ENCODE measurements around the gene ACIN1. TPM values are rescaled to one million over a fixed set of nuclear protein-coding genes. Genes with fewer than 3 reads are reported as not detected.
A peak's percentile ranks its signal among the peaks of the same experiment; 100 is the strongest.

ACIN1 gene
- total RNA-seq, 1 donor from 2014 or later, result 458 TPM

GRCh38 chr14:23074906-23075305, 20.0 kb downstream of the ACIN1 start:
- H3K4me3 Mint-ChIP-seq (ENCODE audit: low read depth), result no peak overlapping the region
- peaks cover 19% of the 10 kb centered on the region for H3K4me1 Mint-ChIP-seq (ENCODE audit: low read depth)
- H3K9me3 Mint-ChIP-seq (ENCODE audit: low read depth), result no peaks in the 10 kb centered on the region
- H3K27me3 Mint-ChIP-seq, result no peaks in the 10 kb centered on the region
- no peak overlapping the region for H3K27ac Mint-ChIP-seq
- peaks cover 18% of the 10 kb centered on the region for H3K36me3 Mint-ChIP-seq (ENCODE audit: insufficient read depth)
- DNase-seq (ENCODE audit: low spot score, unreplicated experiment), result no peak
- TF ChIP-seq CTCF (IDR thresholded peaks at IDR 0.05; ENCODE audit: unreplicated experiment), result no peak

- H3K27me3 Mint-ChIP-seq, result no peaks in the 10 kb centered on the region
- peaks cover 14% of the 10 kb centered on the region for H3K36me3 Mint-ChIP-seq (ENCODE audit: insufficient read depth)
- no peak for TF ChIP-seq CTCF (IDR thresholded peaks at IDR 0.05; ENCODE audit: unreplicated experiment)
- H3K27ac Mint-ChIP-seq, result peak overlapping the region; percentile 95
- H3K4me1 Mint-ChIP-seq (ENCODE audit: low read depth), result peaks cover 32% of the 10 kb centered on the region
- H3K4me3 Mint-ChIP-seq (ENCODE audit: low read depth), result peak overlapping the region; percentile 96
- H3K9me3 Mint-ChIP-seq (ENCODE audit: low read depth), result no peaks in the 10 kb centered on the region
- no peak for DNase-seq (ENCODE audit: low spot score, unreplicated experiment)
These were observed 22.9 kb downstream of the ACIN1 start for GRCh38 chr14:23071921-23072539.

GRCh38 chr14:23071244-23071920, 23.6 kb downstream of the ACIN1 start:
- no peak for TF ChIP-seq CTCF (IDR thresholded peaks at IDR 0.05; ENCODE audit: unreplicated experiment)
- no peaks in the 10 kb centered on the region for H3K27me3 Mint-ChIP-seq
- peak overlapping the region; percentile 95 for H3K27ac Mint-ChIP-seq
- peaks cover 15% of the 10 kb centered on the region for H3K36me3 Mint-ChIP-seq (ENCODE audit: insufficient read depth)
- no peaks in the 10 kb centered on the region for H3K9me3 Mint-ChIP-seq (ENCODE audit: low read depth)
- H3K4me3 Mint-ChIP-seq (ENCODE audit: low read depth), result peak overlapping the region; percentile 96
- peak; percentile 53 for DNase-seq (ENCODE audit: low spot score, unreplicated experiment)
- H3K4me1 Mint-ChIP-seq (ENCODE audit: low read depth), result peaks cover 32% of the 10 kb centered on the region

- peak overlapping the region; percentile 95 for H3K27ac Mint-ChIP-seq
- H3K27me3 Mint-ChIP-seq, result no peaks in the 10 kb centered on the region
- no peak for TF ChIP-seq CTCF (IDR thresholded peaks at IDR 0.05; ENCODE audit: unreplicated experiment)
- peak overlapping the region; percentile 96 for H3K4me3 Mint-ChIP-seq (ENCODE audit: low read depth)
- DNase-seq (ENCODE audit: low spot score, unreplicated experiment), result no peak
- peaks cover 19% of the 10 kb centered on the region for H3K36me3 Mint-ChIP-seq (ENCODE audit: insufficient read depth)
- H3K9me3 Mint-ChIP-seq (ENCODE audit: low read depth), result no peaks in the 10 kb centered on the region
- peaks cover 34% of the 10 kb centered on the region for H3K4me1 Mint-ChIP-seq (ENCODE audit: low read depth)
These were observed 24.4 kb downstream of the ACIN1 start for GRCh38 chr14:23070262-23071129.

GRCh38 chr14:23069413-23069806, 25.5 kb downstream of the ACIN1 start:
- Mint-ChIP-seq H3K9me3 (ENCODE audit: low read depth) (no peaks in the 10 kb centered on the region), H3K27ac (peak overlapping the region; percentile 95), H3K4me3 (ENCODE audit: low read depth) (peak overlapping the region; percentile 96), H3K27me3 (no peaks in the 10 kb centered on the region), H3K4me1 (ENCODE audit: low read depth) (peaks cover 34% of the 10 kb centered on the region), H3K36me3 (ENCODE audit: insufficient read depth) (peaks cover 18% of the 10 kb centered on the region)
- no peak for DNase-seq (ENCODE audit: low spot score, unreplicated experiment)
- no peak for TF ChIP-seq CTCF (IDR thresholded peaks at IDR 0.05; ENCODE audit: unreplicated experiment)
